Thymus (tissue), 11 donors: ENCODE data around the gene POU3F3. TPM values are rescaled to one million over a fixed set of nuclear protein-coding genes. Genes with fewer than 3 reads are reported as not detected.

Source experiments
- DNase-seq, 9 donors: peaks; one replicate each; pipeline ENCODE4 v3.0.0-alpha.2; 2013; ENCODE audit warnings: low spot score in 9 of 9, low read depth in 6 of 9, missing footprints in 1 of 9
- H3K27ac ChIP-seq, 2 donors: one replicate each; pipeline ENCODE4 v1.5.1; 2013; ENCODE audit warnings: control low read depth in 1 of 2, low read depth in 1 of 2, low read length in 1 of 2, mild to moderate bottlenecking in 1 of 2, moderate library complexity in 1 of 2
- H3K27me3 ChIP-seq, 2 donors: one replicate each; pipeline ENCODE4 v1.5.1; 2013; ENCODE audit warnings: low read length in 1 of 2; ENCODE audit not compliant: control insufficient read depth in 2 of 2, insufficient read depth in 1 of 2
- H3K36me3 ChIP-seq, 2 donors: one replicate each; pipeline ENCODE4 v1.5.1; 2013; ENCODE audit warnings: low read length in 1 of 2, mild to moderate bottlenecking in 1 of 2, moderate library complexity in 1 of 2; ENCODE audit not compliant: control insufficient read depth in 2 of 2, insufficient read depth in 2 of 2
- H3K4me1 ChIP-seq, 2 donors: one replicate each; pipeline ENCODE4 v1.5.1; 2013; ENCODE audit warnings: low read length in 2 of 2; ENCODE audit not compliant: control insufficient read depth in 2 of 2, insufficient read depth in 2 of 2
- H3K4me3 ChIP-seq, 2 donors: one replicate each; pipeline ENCODE4 v1.5.1; 2013; ENCODE audit warnings: low read length in 2 of 2, control low read depth in 1 of 2, mild to moderate bottlenecking in 1 of 2
- H3K9me3 ChIP-seq, 2 donors: one replicate each; pipeline ENCODE4 v1.5.1; 2013; ENCODE audit warnings: low read length in 1 of 2, mild to moderate bottlenecking in 1 of 2; ENCODE audit not compliant: control insufficient read depth in 2 of 2, insufficient read depth in 1 of 2
- WGBS: extraction: QIAGEN DNeasy Blood & Tissue Kit; methylation state at CpG from one replicate; pipeline ENCODE4 v1.1.7; 2013; 5-methylcytosine and 5-hydroxymethylcytosine counted together
- polyA plus RNA-seq: library from polyadenylated mRNA; stranded (reverse); fragments of 200-250 nt; gene quantifications from one replicate; pipeline ENCODE4 v1.2.3, GENCODE V29; 2013
- total RNA-seq: library from RNA; stranded (reverse); fragments of 120-200 nt; gene quantifications from one replicate; pipeline ENCODE4 v1.2.4, GENCODE V29; 2013
- donor health status: healthy.

POU3F3 gene
- total and polyA plus RNA-seq, 2 donors = 0.14 to 0.82 TPM

GRCh38 chr2:104870100-104870975 is 16.4 kb downstream of the POU3F3 start:
- no peak overlapping the region for H3K4me3 ChIP-seq
- H3K36me3 ChIP-seq = no peaks in the 10 kb centered on the region
- no peak overlapping the region for H3K27ac ChIP-seq
- 52% methylated on average over 4 of the region's 4 CpGs for WGBS
- H3K4me1 ChIP-seq = peaks cover 17 to 20% of the 10 kb centered on the region in 2 donors
- H3K9me3 ChIP-seq = peaks cover 0 to 9% of the 10 kb centered on the region in 2 donors
- DNase-seq = no peak
- H3K27me3 ChIP-seq = peaks cover 67 to 95% of the 10 kb centered on the region in 2 donors

- H3K27me3 ChIP-seq = peaks cover 56 to 85% of the 10 kb centered on the region in 2 donors
- H3K4me3 ChIP-seq = peak overlapping the region in 1 of 2 donors; percentile 73
- no peaks in the 10 kb centered on the region for H3K36me3 ChIP-seq
- H3K4me1 ChIP-seq = peaks cover 20% of the 10 kb centered on the region in 2 donors
- H3K27ac ChIP-seq = no peak overlapping the region
- H3K9me3 ChIP-seq = peaks cover 0 to 9% of the 10 kb centered on the region in 2 donors
- WGBS = 6% methylated on average over 8 of the region's 8 CpGs
- DNase-seq = no peak
These were observed 17.7 kb downstream of the POU3F3 start for GRCh38 chr2:104871649-104871971.

GRCh38 chr2:104871972-104872865 is 18.3 kb downstream of the POU3F3 start:
- H3K36me3 ChIP-seq = no peaks in the 10 kb centered on the region
- H3K9me3 ChIP-seq = peaks cover 0 to 7% of the 10 kb centered on the region in 2 donors
- peak overlapping the region in 1 of 2 donors; percentile 73 for H3K4me3 ChIP-seq
- H3K4me1 ChIP-seq = peaks cover 20 to 22% of the 10 kb centered on the region in 2 donors
- H3K27me3 ChIP-seq = peaks cover 49 to 82% of the 10 kb centered on the region in 2 donors
- no peak for DNase-seq
- no peak overlapping the region for H3K27ac ChIP-seq
- 2% methylated on average over 65 of the region's 65 CpGs for WGBS

GRCh38 chr2:104872866-104873688 is 19.2 kb downstream of the POU3F3 start:
- peaks cover 41 to 79% of the 10 kb centered on the region in 2 donors for H3K27me3 ChIP-seq
- H3K4me3 ChIP-seq = peak overlapping the region; percentile 16 to 73
- no peaks in the 10 kb centered on the region for H3K36me3 ChIP-seq
- under 1% methylated on average over 63 of the region's 63 CpGs for WGBS
- H3K4me1 ChIP-seq = peaks cover 16 to 20% of the 10 kb centered on the region in 2 donors
- peaks cover 0 to 4% of the 10 kb centered on the region in 2 donors for H3K9me3 ChIP-seq
- H3K27ac ChIP-seq = no peak overlapping the region
- DNase-seq = peak in 4 of 9 donors; percentile 63 to 86 (median 69)

GRCh38 chr2:104873689-104874054 is 19.8 kb downstream of the POU3F3 start:
- Histone ChIP-seq H3K9me3 (peaks cover 0 to 4% of the 10 kb centered on the region in 2 donors), H3K27ac (no peak overlapping the region), H3K4me1 (peaks cover 16 to 20% of the 10 kb centered on the region in 2 donors), H3K27me3 (peaks cover 35 to 76% of the 10 kb centered on the region in 2 donors), H3K36me3 (no peaks in the 10 kb centered on the region), H3K4me3 (peak overlapping the region in 1 of 2 donors; percentile 73)
- 61% methylated on average over 17 of the region's 17 CpGs for WGBS
- DNase-seq = no peak

GRCh38 chr2:104874230-104874629 is 20.3 kb downstream of the POU3F3 start:
- 95% methylated on average over 6 of the region's 6 CpGs for WGBS
- Histone ChIP-seq H3K4me3 (no peak overlapping the region), H3K27ac (no peak overlapping the region), H3K27me3 (peaks cover 30 to 72% of the 10 kb centered on the region in 2 donors), H3K9me3 (peaks cover 0 to 4% of the 10 kb centered on the region in 2 donors), H3K4me1 (peaks cover 16 to 20% of the 10 kb centered on the region in 2 donors), H3K36me3 (no peaks in the 10 kb centered on the region)
- DNase-seq = no peak

- Histone ChIP-seq H3K4me3 (no peak overlapping the region), H3K9me3 (peaks cover 0 to 4% of the 10 kb centered on the region in 2 donors), H3K36me3 (no peaks in the 10 kb centered on the region), H3K27me3 (peaks cover 19 to 65% of the 10 kb centered on the region in 2 donors), H3K27ac (no peak overlapping the region), H3K4me1 (peaks cover 16 to 20% of the 10 kb centered on the region in 2 donors)
- DNase-seq = no peak
- WGBS = 21% methylated on average over 1 of the region's 1 CpG
These were observed 21.3 kb downstream of the POU3F3 start for GRCh38 chr2:104875262-104875661.
